WTC11 (cell line): Measurements from ENCODE around the gene FGD3. TPM values are rescaled to one million over a fixed set of nuclear protein-coding genes. Genes with fewer than 3 reads are reported as not detected.
A peak's percentile ranks its signal among the peaks of the same experiment; 100 is the strongest.

Source experiments
- ATAC-seq: fragments of 200-7000 bp; cut with Tn5 transposase; 2 replicates; pipeline ENCODE4 v1.10.0; 2021; ENCODE audit warnings: mild to moderate bottlenecking, moderate library complexity
- CTCF ChIA-PET: fragments of 300-600 bp; sonication (Branson Sonifier 250); formaldehyde crosslinking; loops from one replicate; lab custom pipeline; 2021; ENCODE audit warnings: antibody characterized with exemption; lab: Charles Lee
- POLR2A ChIA-PET: fragments of 350-600 bp; sonication (Branson Sonifier 250); formaldehyde crosslinking; loops from one replicate; lab custom pipeline; 2021; ENCODE audit warnings: antibody characterized with exemption; lab: Charles Lee
- DNase-seq: peaks from one replicate; pipeline ENCODE4 v3.0.0; 2021; ENCODE audit warnings: low spot score
- H3K27ac Mint-ChIP-seq: 2 replicates; pipeline ENCODE4 v1.8.0; 2021; ENCODE audit warnings: mixed read lengths
- H3K27me3 Mint-ChIP-seq: 2 replicates; pipeline ENCODE4 v1.8.0; 2021; ENCODE audit warnings: low read depth, mild to moderate bottlenecking, moderate library complexity, mixed read lengths
- H3K36me3 Mint-ChIP-seq: 2 replicates; pipeline ENCODE4 v1.8.0; 2021; ENCODE audit warnings: mixed read lengths
- H3K4me1 Mint-ChIP-seq: 2 replicates; pipeline ENCODE4 v1.8.0; 2022; ENCODE audit warnings: mixed read lengths
- H3K4me3 Mint-ChIP-seq: 2 replicates; pipeline ENCODE4 v1.8.0; 2021; ENCODE audit warnings: mild to moderate bottlenecking, moderate library complexity, mixed read lengths
- H3K9me3 Mint-ChIP-seq: 2 replicates; pipeline ENCODE4 v1.8.0; 2021; ENCODE audit warnings: mixed read lengths
- ATF1 ChIP-seq: sonication (generic); formaldehyde crosslinking; IDR thresholded peaks from 2 replicates; pipeline ENCODE4 v1.8.1; 2023; ENCODE audit warnings: mild to moderate bottlenecking, moderate library complexity, missing genetic modification reagents
- CBFB ChIP-seq: sonication (generic); formaldehyde crosslinking; IDR thresholded peaks from 2 replicates; pipeline ENCODE4 v1.8.1; 2022; ENCODE audit warnings: mild to moderate bottlenecking, low read depth, missing genetic modification reagents
- CREB1 ChIP-seq: sonication (generic); formaldehyde crosslinking; IDR thresholded peaks from 2 replicates; pipeline ENCODE4 v1.8.0; 2023; ENCODE audit warnings: mild to moderate bottlenecking, missing genetic modification reagents
- CREM ChIP-seq: sonication (generic); formaldehyde crosslinking; IDR thresholded peaks from 2 replicates; pipeline ENCODE4 v1.8.1; 2022; ENCODE audit warnings: mild to moderate bottlenecking, missing genetic modification reagents, moderate library complexity
- ESRRA ChIP-seq: sonication (generic); formaldehyde crosslinking; IDR thresholded peaks from 2 replicates; pipeline ENCODE4 v1.8.1; 2022; ENCODE audit warnings: mild to moderate bottlenecking, missing genetic modification reagents, borderline replicate concordance
- ETV6 ChIP-seq: sonication (generic); formaldehyde crosslinking; IDR thresholded peaks from 2 replicates; pipeline ENCODE4 v1.8.1; 2022; ENCODE audit warnings: mild to moderate bottlenecking, missing genetic modification reagents
- HMGXB4 ChIP-seq: sonication (generic); formaldehyde crosslinking; IDR thresholded peaks from 2 replicates; pipeline ENCODE4 v1.8.1; 2023; ENCODE audit warnings: mild to moderate bottlenecking, moderate library complexity, missing genetic modification reagents
- JAZF1 ChIP-seq: fragments of 250-450 bp; sonication (Bioruptor Pico); IDR thresholded peaks from 2 replicates; pipeline ENCODE4 v1.9.0; 2021; ENCODE audit warnings: moderate library complexity, mild to moderate bottlenecking, inconsistent platforms
- NR1H2 ChIP-seq: sonication (generic); formaldehyde crosslinking; IDR thresholded peaks from 2 replicates; pipeline ENCODE4 v1.9.0; 2021; ENCODE audit warnings: mild to moderate bottlenecking, moderate library complexity, missing genetic modification reagents
- NR3C1 ChIP-seq: sonication (generic); formaldehyde crosslinking; conservative IDR thresholded peaks from 2 replicates; pipeline ENCODE4 v1.8.1; 2023; ENCODE audit warnings: low read depth, mild to moderate bottlenecking, missing genetic modification reagents
- RELA ChIP-seq: sonication (generic); formaldehyde crosslinking; IDR thresholded peaks from 2 replicates; pipeline ENCODE4 v1.8.1; 2022; ENCODE audit warnings: missing genetic modification reagents, mild to moderate bottlenecking, borderline replicate concordance
- RORB ChIP-seq: fragments of 250-450 bp; sonication (Bioruptor Pico); IDR thresholded peaks from 2 replicates; pipeline ENCODE4 v1.9.0; 2021; ENCODE audit warnings: mild to moderate bottlenecking
- SMAD4 ChIP-seq: sonication (generic); formaldehyde crosslinking; IDR thresholded peaks from 2 replicates; pipeline ENCODE4 v1.8.0; 2022; ENCODE audit warnings: mild to moderate bottlenecking, missing genetic modification reagents
- SOX15 ChIP-seq: fragments of 250-450 bp; sonication (Bioruptor Pico); IDR thresholded peaks from 2 replicates; pipeline ENCODE4 v1.9.0; 2021; ENCODE audit warnings: mild to moderate bottlenecking
- ZNF317 ChIP-seq: sonication (generic); formaldehyde crosslinking; IDR thresholded peaks from 2 replicates; pipeline ENCODE4 v1.8.1; 2023; ENCODE audit warnings: low read depth, mild to moderate bottlenecking, moderate library complexity, missing genetic modification reagents, borderline replicate concordance
- ZNF396 ChIP-seq: fragments of 250-450 bp; sonication (Bioruptor Pico); IDR thresholded peaks from 2 replicates; pipeline ENCODE4 v1.8.0; 2021; ENCODE audit warnings: mild to moderate bottlenecking, moderate library complexity, borderline replicate concordance
- total RNA-seq: library from RNA; stranded (reverse); gene quantifications from 3 replicates; pipeline ENCODE4 v1.2.3, GENCODE V29; 2021
- TF ChIP-seq, protein P1 (sequence below): fragments of 250-450 bp; sonication (Bioruptor Pico); IDR thresholded peaks from 2 replicates; pipeline ENCODE4 v1.8.0; 2021; ENCODE audit warnings: mild to moderate bottlenecking
- TF ChIP-seq, protein P2 (sequence below): sonication (generic); formaldehyde crosslinking; IDR thresholded peaks from 2 replicates; pipeline ENCODE4 v1.8.1; 2022; ENCODE audit warnings: low read depth, mild to moderate bottlenecking, moderate library complexity, missing genetic modification reagents, borderline replicate concordance
- TF ChIP-seq, protein P3 (sequence below): fragments of 250-450 bp; sonication (Bioruptor Pico); IDR thresholded peaks from 2 replicates; pipeline ENCODE4 v1.9.0; 2021; ENCODE audit warnings: mild to moderate bottlenecking
- TF ChIP-seq, protein P4 (sequence below): sonication (generic); formaldehyde crosslinking; IDR thresholded peaks from 2 replicates; pipeline ENCODE4 v1.8.0; 2023; ENCODE audit warnings: missing genetic modification reagents, mild to moderate bottlenecking, borderline replicate concordance

The FGD3 gene
- total RNA-seq, 1 experiment from 2014 or later: 1.9 TPM

- TF ChIP-seq ZNF317 (CRISPR knock-in tag) (no peak), RORB (no peak), NR1H2 (CRISPR knock-in tag) (no peak), CBFB (CRISPR knock-in tag) (no peak), ESRRA (CRISPR knock-in tag) (no peak)
Measured at GRCh38 chr9:92962846-92963245, 15.5 kb downstream of the FGD3 start (continued).

DNA sequence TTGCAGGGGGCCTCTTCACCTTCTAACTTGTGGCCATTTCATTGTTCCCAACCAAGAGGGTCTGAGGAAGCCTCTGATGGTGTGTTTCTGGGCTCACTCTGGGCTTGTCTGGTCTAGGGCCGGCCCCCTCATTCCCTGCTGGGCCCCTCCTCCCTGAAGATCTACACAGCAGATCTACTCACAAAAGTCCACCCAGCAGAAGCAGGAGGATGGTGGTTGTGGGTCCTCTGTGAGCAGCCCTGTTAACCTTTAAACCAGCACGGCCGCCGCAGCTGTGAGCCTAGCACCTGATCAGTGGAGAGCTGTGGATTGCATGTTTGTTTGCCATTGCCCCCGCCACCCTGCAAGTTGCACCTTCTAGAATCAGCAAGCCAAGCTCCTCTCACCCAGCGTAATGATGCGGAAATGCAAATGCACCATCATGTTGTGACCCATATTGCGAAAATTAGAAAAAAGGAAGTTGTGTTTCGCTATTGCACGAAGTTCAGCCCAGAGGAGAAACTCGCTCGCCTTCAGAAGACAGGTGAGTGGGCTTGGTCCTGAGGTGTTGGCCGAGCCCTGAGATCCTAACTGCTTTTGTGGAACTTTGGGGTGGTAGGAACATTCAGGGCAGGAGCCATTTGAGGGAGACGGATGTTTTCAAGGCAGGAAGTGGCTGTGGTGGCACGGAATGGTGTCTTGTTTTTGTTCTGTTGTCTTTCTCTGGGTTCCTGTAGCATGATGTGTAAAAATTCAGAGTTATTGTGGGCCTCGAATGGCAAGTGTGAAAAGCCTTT lies 16.7 kb downstream of the FGD3 start:
- Mint-ChIP-seq H3K36me3 (peaks cover 2% of the 10 kb centered on the region), H3K27ac (no peak overlapping the region)
- TF ChIP-seq ZNF396 (CRISPR knock-in tag) (no peak), CREM (CRISPR knock-in tag) (no peak), SMAD4 (CRISPR knock-in tag) (no peak), NR3C1 (CRISPR knock-in tag) (no peak), ETV6 (no peak), ATF1 (CRISPR knock-in tag) (no peak), JAZF1 (no peak), CREB1 (CRISPR knock-in tag) (no peak)
- TF ChIP-seq, protein P1, sequence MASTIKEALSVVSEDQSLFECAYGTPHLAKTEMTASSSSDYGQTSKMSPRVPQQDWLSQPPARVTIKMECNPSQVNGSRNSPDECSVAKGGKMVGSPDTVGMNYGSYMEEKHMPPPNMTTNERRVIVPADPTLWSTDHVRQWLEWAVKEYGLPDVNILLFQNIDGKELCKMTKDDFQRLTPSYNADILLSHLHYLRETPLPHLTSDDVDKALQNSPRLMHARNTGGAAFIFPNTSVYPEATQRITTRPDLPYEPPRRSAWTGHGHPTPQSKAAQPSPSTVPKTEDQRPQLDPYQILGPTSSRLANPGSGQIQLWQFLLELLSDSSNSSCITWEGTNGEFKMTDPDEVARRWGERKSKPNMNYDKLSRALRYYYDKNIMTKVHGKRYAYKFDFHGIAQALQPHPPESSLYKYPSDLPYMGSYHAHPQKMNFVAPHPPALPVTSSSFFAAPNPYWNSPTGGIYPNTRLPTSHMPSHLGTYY: no peak
- TF ChIP-seq, protein P2, sequence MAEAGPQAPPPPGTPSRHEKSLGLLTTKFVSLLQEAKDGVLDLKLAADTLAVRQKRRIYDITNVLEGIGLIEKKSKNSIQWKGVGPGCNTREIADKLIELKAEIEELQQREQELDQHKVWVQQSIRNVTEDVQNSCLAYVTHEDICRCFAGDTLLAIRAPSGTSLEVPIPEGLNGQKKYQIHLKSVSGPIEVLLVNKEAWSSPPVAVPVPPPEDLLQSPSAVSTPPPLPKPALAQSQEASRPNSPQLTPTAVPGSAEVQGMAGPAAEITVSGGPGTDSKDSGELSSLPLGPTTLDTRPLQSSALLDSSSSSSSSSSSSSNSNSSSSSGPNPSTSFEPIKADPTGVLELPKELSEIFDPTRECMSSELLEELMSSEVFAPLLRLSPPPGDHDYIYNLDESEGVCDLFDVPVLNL (CRISPR knock-in tag): no peak
- TF ChIP-seq, protein P3, sequence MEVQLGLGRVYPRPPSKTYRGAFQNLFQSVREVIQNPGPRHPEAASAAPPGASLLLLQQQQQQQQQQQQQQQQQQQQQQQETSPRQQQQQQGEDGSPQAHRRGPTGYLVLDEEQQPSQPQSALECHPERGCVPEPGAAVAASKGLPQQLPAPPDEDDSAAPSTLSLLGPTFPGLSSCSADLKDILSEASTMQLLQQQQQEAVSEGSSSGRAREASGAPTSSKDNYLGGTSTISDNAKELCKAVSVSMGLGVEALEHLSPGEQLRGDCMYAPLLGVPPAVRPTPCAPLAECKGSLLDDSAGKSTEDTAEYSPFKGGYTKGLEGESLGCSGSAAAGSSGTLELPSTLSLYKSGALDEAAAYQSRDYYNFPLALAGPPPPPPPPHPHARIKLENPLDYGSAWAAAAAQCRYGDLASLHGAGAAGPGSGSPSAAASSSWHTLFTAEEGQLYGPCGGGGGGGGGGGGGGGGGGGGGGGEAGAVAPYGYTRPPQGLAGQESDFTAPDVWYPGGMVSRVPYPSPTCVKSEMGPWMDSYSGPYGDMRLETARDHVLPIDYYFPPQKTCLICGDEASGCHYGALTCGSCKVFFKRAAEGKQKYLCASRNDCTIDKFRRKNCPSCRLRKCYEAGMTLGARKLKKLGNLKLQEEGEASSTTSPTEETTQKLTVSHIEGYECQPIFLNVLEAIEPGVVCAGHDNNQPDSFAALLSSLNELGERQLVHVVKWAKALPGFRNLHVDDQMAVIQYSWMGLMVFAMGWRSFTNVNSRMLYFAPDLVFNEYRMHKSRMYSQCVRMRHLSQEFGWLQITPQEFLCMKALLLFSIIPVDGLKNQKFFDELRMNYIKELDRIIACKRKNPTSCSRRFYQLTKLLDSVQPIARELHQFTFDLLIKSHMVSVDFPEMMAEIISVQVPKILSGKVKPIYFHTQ: no peak
- TF ChIP-seq, all 79 proteins: peak for 0
- no peaks in the 10 kb centered on the region; the same call in 1 of the 2 replicates for H3K27me3 Mint-ChIP-seq
- ATAC-seq: peak; percentile 32
- ChIA-PET POLR2A (interaction anchor here (0.9 kb wide), 1 partner anchor 115 kb away, joined by 3 read pairs; no protein-coding TSS in a partner anchor), CTCF (no interaction called here)
- no peak for DNase-seq
- peaks cover 13% of the 10 kb centered on the region for H3K9me3 Mint-ChIP-seq
- H3K4me1 Mint-ChIP-seq: peaks cover 20% of the 10 kb centered on the region
- H3K4me3 Mint-ChIP-seq: no peak overlapping the region

DNA sequence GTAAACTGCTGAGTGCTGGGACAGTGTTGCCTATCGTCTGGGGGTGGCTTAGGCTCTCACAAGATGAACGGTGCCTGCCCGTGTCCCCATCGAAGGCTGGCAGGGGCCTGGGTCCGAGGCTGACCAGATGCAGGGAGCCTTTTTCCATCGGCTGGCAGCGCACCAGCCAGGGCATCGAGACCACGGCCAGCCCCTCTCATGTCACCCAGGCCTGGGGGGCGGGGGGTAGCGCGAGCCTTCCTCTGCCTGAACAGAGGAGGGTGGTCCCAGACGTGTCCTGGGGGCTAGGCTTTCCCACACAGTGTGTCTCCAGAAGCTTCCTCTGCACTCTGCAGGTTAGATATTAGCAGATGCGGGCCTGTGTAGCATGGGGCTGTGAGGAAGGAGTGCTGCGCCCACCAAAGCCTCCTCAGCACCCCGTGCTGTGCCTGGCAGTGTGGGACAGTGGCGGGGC lies 17.3 kb downstream of the FGD3 start:
- no peak for ATAC-seq
- CTCF ChIA-PET: no interaction called here
- no peak for DNase-seq
- peaks cover 2% of the 10 kb centered on the region for H3K36me3 Mint-ChIP-seq
- peaks cover 26% of the 10 kb centered on the region for H3K4me1 Mint-ChIP-seq
- no peak overlapping the region for H3K4me3 Mint-ChIP-seq
- H3K9me3 Mint-ChIP-seq: peaks cover 13% of the 10 kb centered on the region
- POLR2A ChIA-PET: no interaction called here
- H3K27me3 Mint-ChIP-seq: no peaks in the 10 kb centered on the region; the same call in 1 of the 2 replicates
- H3K27ac Mint-ChIP-seq: no peak overlapping the region
- TF ChIP-seq, protein P4, sequence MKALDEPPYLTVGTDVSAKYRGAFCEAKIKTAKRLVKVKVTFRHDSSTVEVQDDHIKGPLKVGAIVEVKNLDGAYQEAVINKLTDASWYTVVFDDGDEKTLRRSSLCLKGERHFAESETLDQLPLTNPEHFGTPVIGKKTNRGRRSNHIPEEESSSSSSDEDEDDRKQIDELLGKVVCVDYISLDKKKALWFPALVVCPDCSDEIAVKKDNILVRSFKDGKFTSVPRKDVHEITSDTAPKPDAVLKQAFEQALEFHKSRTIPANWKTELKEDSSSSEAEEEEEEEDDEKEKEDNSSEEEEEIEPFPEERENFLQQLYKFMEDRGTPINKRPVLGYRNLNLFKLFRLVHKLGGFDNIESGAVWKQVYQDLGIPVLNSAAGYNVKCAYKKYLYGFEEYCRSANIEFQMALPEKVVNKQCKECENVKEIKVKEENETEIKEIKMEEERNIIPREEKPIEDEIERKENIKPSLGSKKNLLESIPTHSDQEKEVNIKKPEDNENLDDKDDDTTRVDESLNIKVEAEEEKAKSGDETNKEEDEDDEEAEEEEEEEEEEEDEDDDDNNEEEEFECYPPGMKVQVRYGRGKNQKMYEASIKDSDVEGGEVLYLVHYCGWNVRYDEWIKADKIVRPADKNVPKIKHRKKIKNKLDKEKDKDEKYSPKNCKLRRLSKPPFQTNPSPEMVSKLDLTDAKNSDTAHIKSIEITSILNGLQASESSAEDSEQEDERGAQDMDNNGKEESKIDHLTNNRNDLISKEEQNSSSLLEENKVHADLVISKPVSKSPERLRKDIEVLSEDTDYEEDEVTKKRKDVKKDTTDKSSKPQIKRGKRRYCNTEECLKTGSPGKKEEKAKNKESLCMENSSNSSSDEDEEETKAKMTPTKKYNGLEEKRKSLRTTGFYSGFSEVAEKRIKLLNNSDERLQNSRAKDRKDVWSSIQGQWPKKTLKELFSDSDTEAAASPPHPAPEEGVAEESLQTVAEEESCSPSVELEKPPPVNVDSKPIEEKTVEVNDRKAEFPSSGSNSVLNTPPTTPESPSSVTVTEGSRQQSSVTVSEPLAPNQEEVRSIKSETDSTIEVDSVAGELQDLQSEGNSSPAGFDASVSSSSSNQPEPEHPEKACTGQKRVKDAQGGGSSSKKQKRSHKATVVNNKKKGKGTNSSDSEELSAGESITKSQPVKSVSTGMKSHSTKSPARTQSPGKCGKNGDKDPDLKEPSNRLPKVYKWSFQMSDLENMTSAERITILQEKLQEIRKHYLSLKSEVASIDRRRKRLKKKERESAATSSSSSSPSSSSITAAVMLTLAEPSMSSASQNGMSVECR (CRISPR knock-in tag): no peak
- TF ChIP-seq SOX15 (CRISPR knock-in tag): no peak
- no peak for TF ChIP-seq HMGXB4 (CRISPR knock-in tag)
- 0 out of 2 replicates have a peak, but pooled peaks have one; percentile 41 for TF ChIP-seq RELA (CRISPR knock-in tag)
